HG02610 (cell line): ENCODE data around the gene UQCC5.

Experiments
- ATAC-seq: cut with Tn5 transposase; IDR thresholded peaks from one replicate; pipeline ENCODE4 v1.9.1; 2021; ENCODE audit warnings: mild to moderate bottlenecking, moderate library complexity; ENCODE audit not compliant: unreplicated experiment

Gene UQCC5

DNA sequence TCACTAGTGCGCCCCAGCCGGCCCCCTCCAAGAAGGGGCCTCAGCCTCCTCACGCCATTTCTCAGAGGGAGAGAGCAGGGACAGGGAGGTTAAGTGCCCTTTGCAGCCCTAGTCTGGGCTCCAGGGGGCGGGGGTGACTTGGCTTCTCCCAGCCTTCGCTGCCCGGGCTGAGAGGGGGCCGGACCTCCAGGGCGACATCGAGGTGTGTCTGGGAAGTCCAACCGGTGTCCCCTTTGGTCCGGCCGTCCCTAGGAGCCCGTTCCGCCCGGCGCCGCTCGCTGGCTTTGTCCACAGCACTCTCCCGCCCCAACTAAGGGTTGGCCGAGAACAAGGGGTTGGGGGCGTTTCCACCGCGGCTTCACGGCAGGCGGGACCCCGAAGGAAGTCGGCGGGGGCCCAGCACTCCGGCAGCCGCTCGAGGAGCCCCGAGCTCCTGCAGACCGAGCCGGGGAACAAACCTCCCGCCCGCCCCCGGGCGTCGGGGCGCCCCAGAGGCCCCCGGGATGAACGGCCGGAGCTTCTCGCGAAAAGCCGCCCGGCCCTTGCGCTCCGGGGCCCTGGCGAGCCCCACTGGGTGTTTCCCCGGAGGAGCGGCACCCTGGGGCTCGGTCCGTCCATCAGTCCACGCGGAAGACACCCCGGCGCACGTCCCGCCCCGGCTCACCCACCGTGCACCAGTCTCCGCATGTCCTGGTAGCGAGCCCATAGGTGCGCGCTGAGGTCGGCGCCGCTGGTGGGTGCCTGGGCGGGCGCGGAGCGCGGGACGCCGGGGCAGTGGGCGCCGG lies 3.4 kb upstream of the UQCC5 start:
- ATAC-seq = no peak

DNA sequence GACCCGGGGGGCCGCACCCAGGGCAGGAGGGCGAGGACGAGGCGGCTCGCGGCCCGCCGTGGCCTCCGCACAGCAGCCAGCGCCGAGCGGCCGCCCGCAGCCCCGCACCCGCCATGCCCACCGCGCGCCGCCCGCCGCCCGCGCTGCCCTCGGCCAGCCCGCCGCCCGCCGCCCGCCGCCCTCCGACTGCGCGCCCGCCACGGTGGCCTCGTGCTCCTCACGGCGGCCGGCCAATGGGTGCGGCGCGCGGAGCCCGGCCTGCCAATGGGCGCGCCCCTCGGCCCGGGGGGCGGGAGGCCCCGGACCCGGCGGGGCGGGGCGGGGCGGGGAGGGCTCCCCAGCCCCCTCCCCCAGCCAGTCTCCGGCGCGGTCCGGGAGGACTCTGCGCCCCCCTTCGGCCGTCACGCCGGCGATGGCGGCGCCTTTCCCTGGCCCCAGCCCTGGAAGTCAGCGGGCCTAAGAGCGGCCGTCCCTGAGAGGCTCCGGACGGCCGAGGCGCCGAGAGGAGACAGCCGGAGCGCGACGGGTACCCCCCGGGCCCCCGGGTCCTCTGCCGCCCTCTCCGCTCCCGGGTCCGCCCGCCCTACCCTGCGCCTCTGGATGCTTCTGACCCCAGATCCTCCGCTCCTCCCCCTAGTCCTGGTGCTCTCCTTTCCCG lies 2.7 kb upstream of the UQCC5 start, which contains the start of gene NT5DC2:
TSS of gene NT5DC2 (minus strand) at position 235 of the 658 bp plus-strand sequence. CDS start at position 115, 120 bp downstream.
- no peak for ATAC-seq

DNA sequence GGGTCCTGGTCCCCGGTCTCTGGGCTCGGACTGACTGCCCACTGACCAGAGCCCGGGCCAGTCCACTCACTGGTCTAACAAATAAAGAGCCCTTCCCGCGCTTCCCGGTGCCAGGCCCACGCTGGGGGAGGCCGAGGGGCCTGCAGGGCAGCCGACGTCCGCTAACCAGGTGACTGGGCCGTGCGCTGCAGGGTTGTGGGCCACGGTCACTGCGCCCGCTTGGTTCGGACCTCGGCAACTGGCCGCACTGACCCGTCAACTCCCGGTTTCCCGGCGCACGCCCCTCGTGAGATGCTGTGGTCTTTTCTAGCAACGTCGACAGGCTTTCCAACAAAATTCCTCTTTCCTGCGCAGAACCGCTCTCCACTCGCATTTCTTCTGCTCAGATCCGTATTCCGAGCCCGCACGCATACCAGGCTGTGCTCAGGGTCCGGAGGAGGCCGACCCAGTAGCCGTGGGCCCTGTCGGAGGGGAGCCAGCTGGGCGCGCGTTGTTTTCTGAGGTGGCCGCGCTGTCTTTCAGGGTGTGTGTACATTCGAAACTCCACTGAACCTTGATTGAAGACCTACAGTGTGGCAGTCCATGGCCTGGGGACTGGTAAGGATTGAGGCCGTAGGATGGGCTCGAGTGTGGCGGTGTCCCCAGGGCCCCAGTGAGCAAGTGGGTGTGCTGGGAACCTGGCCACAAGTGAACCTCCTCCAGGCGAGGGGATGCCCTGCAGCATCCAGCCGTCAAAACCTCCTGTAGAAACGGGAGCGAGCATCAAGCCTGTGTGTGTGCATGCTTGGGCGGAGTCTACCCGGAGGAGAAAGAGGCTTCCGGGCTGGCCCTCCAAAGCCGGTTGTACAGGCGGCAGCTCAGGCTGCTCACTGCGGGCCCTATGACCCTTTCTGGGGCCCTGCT lies 1.9 kb upstream of the UQCC5 start:
- no peak for ATAC-seq

DNA sequence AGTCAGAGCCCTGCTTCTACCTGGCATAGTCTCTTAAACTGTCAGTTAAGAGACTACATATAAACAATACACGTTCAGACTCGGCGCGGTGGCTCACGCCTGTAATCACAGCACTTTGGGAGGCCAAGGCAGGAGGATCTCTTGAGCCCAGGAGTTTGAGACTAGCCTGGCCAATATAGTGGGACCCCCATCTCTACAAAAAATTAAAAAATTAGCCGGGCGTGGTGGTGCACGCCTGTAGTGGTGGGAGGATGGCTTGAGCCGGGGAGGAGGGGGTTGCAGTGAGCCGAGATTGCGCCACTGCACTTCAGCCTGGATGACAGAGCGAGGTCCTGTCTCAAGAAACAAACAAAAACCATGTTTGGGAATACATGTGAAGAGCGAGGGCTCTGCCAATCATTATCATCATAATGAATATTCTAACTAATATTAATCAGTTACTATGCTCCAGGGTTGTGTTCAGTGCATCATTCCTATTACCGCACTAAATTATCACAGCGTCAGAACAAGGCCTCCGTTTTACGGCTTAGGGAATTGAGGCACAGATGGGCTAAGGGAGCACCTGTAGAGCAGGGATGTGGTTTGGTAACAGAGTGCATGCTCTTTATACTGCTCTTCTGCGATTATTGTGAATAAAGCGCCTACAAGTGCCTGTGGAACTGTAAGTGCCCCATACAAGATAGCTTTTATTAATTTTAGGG lies 844 bp upstream of the UQCC5 start:
- ATAC-seq = no peak

DNA sequence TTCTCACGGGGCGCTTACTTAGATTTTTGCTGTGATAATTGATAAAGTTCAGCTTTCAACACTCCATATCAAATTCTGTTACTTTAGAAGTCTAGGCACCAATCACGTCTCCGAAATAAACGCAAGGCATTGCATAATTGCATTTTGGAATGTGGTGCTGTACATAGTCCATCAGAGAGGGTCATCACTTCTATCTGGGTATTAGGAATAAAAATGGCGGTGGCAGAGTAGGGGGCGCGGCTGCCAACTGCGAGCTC lies 365 bp upstream of the UQCC5 start:
- no peak for ATAC-seq

DNA sequence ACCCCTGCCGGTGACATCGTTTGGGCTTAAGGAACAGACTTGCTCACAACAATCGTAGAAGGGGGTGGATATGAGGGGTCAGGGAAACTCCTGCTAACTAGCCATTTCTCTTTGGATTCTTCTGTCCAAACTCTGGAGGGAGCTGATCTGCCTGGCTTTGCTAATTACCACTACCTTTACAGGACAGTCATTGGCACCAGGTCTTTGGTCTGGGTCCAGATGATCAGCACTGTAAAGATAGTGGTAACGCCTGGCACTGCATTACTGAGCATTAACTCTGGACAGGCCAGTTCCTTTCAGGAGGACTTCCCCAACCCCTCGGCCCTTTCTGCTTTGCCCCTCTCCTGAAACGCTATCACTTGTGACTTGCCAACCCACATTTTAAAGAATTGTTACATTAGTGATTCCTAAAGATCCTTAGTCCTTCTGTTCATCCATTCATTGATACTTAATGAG lies 788 bp downstream of the UQCC5 start:
- ATAC-seq = no peak

DNA sequence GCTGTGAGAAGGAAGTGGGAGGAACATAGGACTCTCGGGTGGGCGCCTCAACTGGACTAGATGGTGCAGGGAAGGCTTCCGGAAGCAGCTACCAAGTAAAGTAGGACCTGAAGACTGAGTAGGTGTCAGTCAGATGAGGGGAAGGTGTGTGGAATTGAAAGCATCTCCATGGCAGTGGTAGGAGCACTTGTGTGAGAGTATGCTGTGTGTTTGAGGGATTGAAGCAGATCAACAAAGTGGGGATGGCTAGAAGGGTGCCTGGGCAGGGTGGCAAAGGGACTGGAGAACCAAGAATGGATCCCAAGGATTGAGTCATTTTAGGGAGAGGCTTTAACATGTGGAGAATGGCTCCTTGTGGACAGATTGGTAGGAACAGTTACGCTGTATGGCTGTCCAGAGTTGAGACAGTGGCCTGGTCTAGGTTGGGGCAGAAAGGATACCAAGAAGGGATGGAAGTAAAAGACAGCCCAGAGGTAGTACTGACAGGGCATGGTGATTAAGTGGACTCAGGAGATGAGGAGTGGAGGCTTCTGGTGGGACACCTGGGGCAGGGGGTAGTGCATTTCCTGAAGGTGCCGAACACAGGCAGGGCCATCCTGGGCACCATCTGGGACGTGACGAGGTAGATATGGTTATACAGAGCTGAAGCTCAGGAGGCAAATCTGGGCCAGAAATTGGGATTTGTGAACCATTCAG lies 1.5 kb downstream of the UQCC5 start:
- ATAC-seq = no peak

DNA sequence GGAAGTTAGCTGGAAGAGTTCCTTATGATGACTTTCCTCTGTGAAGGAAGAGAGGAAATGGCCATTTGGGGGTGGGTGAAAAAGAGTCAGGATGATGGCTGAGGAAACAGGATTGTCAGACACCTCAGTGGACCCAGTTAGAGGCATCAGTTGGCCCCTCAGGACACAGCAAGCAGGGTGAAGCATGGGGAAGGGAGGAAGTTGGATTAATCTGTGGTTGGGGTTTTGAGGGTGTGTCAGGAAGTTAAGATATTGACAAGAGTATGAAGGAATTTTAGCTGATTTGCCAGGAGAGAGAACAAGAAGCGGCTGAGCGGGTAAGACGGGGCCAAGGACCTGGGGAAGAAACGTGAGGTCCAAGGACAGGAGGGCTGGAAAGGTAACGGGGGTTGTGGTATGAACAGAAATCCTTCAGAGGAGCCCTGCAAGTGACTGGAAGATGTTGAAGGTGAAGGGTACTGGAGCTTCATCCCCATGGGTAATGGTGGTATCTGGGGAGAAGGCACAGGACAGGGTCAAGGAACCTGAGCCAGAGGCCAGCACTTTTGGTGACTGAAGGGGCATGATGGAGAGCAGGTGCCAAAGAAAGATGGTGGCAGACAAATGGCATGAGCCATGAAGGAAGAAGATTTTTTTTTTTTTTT lies 2.7 kb downstream of the UQCC5 start:
- ATAC-seq = no peak

DNA sequence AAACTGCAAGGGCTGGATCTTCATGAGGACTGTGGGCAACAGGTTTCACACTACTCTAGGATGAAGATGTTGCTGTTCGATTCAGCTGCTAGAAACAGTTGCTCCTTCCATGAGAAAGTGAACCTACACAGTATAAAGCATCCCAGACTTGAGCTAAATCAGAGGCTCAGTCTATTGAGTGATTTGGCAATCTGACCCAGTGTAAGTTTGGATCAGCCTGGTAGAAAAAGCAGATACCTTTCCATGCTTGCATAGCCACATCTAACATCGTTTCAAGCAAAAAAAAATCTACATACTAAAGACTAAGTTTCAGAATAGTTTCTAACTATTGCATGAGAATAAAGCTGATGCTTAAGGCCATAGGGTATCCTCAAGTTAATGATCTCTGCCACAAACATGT lies 4.6 kb downstream of the UQCC5 start:
- no peak for ATAC-seq

DNA sequence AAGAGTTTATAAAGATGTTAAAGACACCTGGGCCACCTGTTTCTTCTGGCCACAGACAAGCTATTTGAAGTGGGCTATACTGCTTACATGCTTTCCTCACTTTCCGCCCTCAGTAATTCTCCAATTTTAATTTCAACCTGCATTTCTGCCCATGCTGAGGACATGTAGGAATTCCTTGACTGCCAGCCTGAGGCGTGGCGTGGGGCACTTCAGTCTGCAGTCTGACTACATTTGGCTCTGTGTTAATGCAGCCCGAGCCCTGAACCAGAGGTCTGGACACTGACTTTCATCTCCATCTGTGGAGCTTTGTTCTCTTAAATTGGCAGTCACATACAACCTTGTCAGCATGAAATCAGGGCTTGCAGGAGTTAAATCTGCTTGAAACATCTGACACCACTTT lies 8.5 kb downstream of the UQCC5 start:
- ATAC-seq = no peak

DNA sequence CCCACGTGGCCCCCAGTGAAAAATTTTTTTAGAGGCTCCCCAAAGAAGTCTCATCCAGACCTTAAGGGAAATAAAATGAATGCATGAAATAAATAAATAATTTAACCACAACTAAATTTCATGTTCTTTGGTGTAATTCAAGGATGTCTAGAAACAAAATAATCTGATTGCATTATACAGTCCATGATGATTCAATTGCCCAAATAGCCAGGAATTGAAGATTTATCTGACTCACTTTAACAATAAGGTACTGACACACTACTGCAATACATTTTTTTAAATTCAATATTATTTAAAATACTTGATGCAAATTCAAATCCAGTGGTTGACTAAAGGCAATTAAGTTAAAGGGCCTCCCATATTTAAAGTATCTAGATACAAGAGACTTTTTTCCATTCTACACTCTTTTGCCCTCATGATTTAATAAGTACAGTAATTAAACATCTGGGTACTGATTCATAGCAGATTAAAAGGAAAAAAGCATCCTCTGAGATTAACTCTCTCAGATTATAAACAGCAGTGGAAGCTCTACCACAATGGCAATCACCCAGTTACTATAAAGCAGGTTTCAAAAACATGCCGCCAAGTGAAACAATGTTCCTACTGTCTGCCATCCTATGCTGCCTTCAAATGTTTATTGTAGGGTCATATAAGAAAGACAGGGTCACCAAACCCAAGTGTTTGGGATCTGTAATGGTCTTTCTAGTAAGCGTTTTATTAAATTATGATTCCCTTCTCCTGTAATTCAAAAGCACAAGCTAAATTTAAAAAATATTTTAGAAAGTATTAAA lies 9.9 kb downstream of the UQCC5 start:
- no peak for ATAC-seq

DNA sequence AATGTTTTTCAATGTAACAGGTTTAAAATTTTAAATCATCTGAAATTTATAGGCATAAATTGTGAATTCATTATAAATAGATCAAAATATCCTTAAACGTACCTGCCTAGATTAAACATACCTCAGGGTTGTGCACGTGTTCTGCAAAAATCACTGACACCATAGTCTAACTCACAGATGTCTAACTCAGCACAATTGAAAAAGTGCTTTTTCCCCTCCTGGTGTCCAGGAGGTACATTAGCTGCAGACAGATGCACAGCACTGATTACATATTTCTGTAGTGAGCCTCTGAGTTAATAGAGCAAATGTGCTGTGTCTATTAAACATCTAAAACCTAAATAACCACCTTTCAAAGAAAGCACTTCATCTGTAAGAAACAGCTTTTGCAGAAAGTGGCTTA lies 10.7 kb downstream of the UQCC5 start:
- no peak for ATAC-seq

DNA sequence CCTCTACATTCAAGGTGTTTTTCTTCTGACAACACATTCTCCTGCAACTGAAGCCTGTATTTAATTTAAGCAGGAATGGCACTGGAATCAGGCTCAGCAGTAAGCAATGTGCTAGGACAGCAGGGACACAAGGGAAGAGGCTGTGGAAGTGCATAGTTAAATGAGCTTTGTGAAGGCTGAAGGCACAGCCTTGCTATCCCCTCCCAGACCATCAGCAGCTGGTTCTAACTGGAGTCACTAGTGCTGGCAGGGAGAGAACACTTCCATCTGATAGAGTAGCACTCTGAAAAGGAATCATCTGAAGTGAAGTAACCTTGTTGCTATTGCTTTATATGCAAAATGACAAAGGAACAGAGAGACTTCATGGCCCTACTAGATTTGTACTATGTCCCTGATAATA lies 14.7 kb downstream of the UQCC5 start:
- ATAC-seq = no peak

DNA sequence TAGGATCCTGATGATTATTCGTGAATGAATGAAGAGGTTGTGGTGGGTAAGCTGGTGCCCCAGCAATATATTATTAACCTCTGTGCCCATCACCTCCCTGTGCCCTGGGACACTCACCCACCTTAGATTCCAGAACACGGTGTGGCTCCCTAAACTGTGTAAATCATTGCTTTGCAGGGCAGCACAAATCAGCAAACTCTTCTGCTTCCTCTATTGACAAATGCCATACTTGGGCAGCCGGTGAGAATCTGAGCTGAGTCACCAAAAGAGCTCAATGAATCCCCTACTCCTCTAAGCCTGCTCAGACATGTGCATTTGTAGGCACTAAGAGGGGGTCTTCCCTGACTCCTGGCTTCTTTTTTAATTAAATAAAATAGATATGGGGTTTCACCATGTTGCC lies 15.7 kb downstream of the UQCC5 start:
- no peak for ATAC-seq

DNA sequence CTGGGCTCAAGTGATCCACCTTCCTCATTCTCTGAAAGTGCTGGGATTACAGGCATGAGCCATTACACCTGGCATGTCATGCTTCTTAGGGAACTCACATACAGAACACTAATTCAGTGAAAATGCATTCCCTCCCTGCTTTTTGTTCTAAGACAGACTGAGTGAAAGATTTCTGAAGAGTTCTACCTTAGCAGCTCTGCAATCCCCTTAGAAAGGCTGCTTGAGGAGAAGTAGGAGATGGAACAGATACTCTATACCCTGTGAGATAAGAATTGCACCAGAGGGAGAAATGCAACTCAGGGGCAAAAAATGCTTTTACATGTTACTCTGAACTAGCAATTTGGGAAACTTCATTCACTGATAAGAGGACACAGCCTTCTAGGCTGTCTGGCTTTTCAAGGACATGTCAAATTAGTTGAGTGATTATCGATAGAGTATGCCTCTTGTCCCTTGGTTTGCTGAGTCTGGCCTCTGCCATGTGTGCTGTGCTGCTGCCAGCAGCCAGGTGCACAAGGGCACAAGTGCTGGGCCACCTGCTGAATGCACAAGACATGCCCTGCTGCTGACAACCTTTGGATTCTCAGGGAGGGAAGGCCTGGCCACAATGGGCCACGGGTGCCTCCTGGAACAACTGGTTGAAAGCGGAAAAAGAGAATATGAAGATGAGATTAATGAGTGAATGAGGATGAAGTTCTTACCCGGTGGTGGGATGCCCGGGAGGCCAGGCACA lies 17.8 kb downstream of the UQCC5 start:
- no peak for ATAC-seq

DNA sequence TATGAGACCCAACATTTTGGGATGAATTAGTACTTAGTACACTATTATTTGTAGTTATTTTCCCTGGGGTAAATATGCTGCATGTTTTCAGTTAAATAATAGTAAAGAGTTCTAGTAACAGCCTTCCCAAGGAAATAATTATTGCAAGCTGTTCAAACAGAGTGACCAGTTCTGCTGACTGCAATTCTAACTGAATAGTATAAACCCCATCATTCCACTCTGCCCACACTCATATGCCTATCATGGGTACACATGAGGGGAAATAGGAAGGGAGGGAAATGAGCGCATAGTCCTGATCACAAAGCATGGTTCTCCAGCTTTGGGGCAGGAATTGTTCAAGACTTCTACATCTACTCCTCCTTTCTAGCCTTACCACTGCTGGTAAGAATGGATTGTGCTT lies 18.7 kb downstream of the UQCC5 start:
- ATAC-seq = no peak

DNA sequence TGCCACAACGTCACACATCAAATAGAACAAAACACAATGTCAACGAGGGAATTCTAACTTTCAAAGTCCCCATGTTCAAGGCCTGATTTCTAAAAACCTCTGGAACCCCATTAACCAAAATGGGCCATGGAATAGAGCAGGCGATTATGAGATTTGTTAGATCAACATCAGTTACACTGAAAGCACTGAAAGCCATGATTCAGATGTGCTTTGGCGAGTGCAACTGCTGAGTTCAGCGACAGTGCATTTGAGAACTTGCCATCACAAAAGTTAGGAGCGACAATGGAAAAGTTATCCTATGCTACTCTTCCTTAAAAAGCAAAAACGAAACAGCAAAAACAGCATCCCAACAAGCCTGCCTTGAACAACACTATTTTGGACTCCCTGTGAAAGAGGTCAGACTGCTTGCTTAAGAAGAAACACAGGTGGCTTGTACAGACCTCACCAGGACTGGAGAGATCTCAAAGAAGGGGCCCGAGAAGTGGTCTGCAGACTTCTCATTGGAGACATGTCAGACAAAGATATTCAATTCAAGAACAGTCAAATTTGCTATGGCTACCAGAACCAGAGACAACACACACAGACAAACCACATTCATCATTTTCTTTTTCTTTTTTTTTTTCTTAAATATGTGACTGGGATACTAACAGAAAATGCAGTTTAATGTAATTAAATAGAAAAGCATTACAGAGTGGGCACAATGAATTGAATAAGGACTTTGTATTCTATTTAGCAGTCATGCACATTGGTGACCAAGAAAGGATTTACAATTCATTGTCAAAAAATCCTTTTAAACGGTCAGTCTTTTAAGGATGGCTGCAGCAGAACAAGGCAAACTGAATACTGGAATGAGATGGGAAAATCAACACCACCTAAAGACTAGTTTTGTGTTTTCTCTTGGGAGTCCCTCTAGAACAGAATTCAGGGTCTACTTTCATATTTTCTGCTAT lies 20.9 kb downstream of the UQCC5 start:
- no peak for ATAC-seq
